HG03520 (cell line): Measurements from ENCODE around the gene INPPL1.

Experiments used
- ATAC-seq: cut with Tn5 transposase; IDR thresholded peaks from one replicate; pipeline ENCODE4 v1.9.1; 2021; ENCODE audit warnings: mild to moderate bottlenecking, moderate library complexity; ENCODE audit not compliant: unreplicated experiment

The INPPL1 gene

DNA sequence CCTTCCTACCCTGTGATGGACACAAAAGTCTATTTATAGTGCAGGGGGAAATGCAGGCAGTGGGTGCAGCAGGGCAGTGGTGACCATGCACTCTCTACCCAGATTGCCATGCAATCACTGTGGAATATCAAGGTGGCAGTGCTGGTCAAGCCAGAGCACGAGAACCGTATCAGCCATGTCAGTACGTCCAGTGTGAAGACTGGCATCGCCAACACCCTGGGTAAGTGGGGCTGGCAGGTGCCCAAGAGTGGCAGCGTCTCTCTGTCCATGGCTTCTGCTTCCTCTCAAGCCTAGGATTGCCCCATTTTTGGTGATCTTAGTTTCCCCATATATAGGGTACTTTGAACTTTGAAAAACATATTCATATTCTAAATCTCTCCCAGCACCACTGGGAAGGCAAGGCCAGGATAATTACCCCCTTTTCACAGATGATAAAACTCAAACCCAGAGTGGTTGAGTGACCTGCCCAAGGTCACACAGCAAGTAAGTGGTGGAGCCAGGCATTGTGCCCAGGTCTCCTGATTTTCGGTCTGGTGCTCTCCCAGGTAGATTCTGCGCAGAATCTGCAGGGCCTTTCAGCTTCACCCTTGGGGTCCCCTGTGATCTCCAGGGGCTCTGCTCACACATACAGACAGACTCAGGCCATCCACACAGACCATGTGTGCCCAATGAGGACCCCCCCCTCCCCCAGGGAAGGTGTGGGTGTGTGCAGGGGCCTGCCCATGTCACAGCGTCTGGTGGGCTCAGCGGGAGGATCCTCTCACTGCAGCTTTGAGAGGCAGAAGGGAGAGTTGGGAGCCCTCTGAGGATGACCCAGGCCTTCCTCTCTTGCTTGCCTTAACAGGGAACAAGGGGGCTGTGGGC, 7.1 kb downstream of the INPPL1 start:
- no peak for ATAC-seq

DNA sequence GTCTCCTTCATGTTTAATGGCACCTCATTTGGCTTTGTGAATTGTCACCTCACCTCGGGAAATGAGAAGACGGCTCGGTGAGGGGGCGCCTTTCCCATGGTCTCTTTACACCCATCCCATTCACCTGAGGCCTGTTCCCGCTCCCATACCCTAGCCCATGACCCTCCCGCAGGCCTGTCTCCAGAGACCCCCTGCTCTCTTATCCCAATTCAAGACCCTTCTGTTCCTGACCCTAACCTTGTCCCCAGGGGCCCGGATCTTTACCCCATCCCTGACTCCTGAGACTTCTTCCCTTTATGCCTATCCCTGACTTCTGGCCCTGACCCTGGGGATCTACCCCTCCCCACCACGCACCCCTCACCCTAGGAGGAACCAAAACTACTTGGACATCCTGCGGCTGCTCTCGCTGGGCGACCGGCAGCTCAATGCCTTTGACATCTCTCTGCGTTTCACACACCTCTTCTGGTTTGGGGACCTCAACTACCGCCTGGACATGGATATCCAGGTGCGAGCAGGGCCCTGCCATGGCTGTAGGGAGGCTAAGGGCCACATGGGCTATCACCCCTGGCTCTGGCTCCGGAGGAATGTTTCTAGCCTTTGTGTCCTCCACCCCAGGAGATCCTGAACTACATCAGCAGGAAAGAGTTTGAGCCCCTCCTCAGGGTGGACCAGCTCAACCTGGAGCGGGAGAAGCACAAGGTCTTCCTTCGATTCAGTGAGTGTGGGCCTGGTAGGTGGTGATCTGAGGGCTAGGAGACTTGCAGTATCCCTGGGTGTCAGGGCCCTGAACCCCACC, 7.9 kb downstream of the INPPL1 start:
- no peak for ATAC-seq

- ATAC-seq, result no peak
These were observed 8.6 kb downstream of the INPPL1 start for GRCh38 chr11:72233056-72233772.

- ATAC-seq, result no peak
These were observed 9.4 kb downstream of the INPPL1 start for GRCh38 chr11:72233773-72234513.

GRCh38 chr11:72234514-72234830, 9.9 kb downstream of the INPPL1 start:
- ATAC-seq, result no peak

GRCh38 chr11:72234920-72235319, 10.4 kb downstream of the INPPL1 start:
- no peak for ATAC-seq

- ATAC-seq, result no peak
These were observed 10.9 kb downstream of the INPPL1 start for GRCh38 chr11:72235351-72236057.

- ATAC-seq, result no peak
These were observed 11.6 kb downstream of the INPPL1 start for GRCh38 chr11:72236083-72236697.

- ATAC-seq, result no peak
These were observed 12.2 kb downstream of the INPPL1 start for GRCh38 chr11:72236774-72237111.

DNA sequence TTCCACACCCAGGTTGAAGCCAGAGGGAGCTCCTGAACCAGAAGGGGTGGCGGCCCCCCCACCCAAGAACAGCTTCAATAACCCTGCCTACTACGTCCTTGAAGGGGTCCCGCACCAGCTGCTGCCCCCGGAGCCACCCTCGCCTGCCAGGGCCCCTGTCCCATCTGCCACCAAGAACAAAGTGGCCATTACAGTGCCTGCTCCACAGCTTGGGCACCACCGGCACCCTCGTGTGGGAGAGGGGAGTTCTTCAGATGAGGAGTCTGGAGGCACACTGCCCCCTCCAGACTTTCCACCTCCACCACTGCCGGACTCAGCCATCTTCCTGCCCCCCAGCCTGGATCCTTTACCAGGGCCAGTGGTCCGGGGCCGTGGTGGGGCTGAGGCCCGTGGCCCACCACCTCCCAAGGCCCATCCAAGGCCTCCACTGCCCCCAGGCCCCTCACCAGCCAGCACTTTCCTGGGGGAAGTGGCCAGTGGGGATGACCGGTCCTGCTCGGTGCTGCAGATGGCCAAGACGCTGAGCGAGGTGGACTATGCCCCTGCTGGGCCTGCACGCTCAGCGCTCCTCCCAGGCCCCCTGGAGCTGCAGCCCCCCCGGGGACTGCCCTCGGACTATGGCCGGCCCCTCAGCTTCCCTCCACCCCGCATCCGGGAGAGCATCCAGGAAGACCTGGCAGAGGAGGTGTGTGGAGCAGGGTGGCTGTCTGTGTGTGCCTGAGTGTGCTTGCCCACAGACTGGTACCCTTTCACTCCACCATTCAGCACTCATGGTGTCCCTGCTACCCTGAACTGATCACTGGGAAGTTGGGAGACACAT, 12.8 kb downstream of the INPPL1 start:
- ATAC-seq, result no peak

DNA sequence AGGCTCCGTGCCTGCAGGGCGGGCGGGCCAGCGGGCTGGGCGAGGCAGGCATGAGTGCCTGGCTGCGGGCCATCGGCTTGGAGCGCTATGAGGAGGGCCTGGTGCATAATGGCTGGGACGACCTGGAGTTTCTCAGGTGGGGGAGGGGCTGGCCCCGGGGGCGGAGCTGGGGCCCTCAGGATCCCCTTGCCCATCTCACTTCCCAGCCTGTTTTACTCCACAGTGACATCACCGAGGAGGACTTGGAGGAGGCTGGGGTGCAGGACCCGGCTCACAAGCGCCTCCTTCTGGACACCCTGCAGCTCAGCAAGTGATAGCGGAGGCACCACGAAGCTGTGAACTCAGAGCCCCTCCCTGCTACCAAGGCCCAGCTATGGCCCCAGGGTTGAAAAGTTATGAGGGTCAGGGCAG, 13.5 kb downstream of the INPPL1 start:
- ATAC-seq, result no peak

GRCh38 chr11:72238492-72239312, 14.1 kb downstream of the INPPL1 start:
- no peak for ATAC-seq

GRCh38 chr11:72239313-72239848, 14.8 kb downstream of the INPPL1 start:
- ATAC-seq, result no peak

GRCh38 chr11:72239849-72240460, 15.4 kb downstream of the INPPL1 start:
- ATAC-seq, result no peak

- no peak for ATAC-seq
These were observed 16.1 kb downstream of the INPPL1 start for GRCh38 chr11:72240461-72241290.

- no peak for ATAC-seq
These were observed 16.8 kb downstream of the INPPL1 start for GRCh38 chr11:72241291-72241781.
